ENCODE results near the gene CLIP2. TPM values are rescaled to one million over a fixed set of nuclear protein-coding genes. Genes with fewer than 3 reads are reported as not detected.
"Not testable (repeated sequence)": the region's sequence is repeated elsewhere in the genome, so short reads cannot be mapped to it uniquely, and the experiment has no call there.

The CLIP2 gene
- total RNA-seq, 6 experiments from 2014 or later = 27.9 to 37.5 (median 34.5) TPM

GRCh38 chr7:74387606-74388005 is 98.4 kb downstream of the CLIP2 start:
- no peak overlapping the region for H3K27ac Mint-ChIP-seq
- H3K27me3 Mint-ChIP-seq (ENCODE audit: insufficient read depth) = peaks cover 8% of the 10 kb centered on the region
- H3K4me3 Mint-ChIP-seq = no peak overlapping the region
- DNase-seq = no peak
- no peaks in the 10 kb centered on the region for H3K4me1 Mint-ChIP-seq (ENCODE audit: low read depth)
- H3K36me3 Mint-ChIP-seq (ENCODE audit: low read depth) = peaks cover 13% of the 10 kb centered on the region; the same call in 1 of the 2 replicates
- TF ChIP-seq CTCF (IDR thresholded peaks at IDR 0.05) = no peak
- no peaks in the 10 kb centered on the region for H3K9me3 Mint-ChIP-seq

- Mint-ChIP-seq H3K4me1 (ENCODE audit: low read depth) (no peaks in the 10 kb centered on the region), H3K4me3 (no peak overlapping the region), H3K27me3 (ENCODE audit: insufficient read depth) (peaks cover 8% of the 10 kb centered on the region; the same call in 1 of the 2 replicates), H3K36me3 (ENCODE audit: low read depth) (peaks cover 4% of the 10 kb centered on the region; the same call in 1 of the 2 replicates), H3K9me3 (no peaks in the 10 kb centered on the region), H3K27ac (no peak overlapping the region)
- DNase-seq = no peak
- no peak for TF ChIP-seq CTCF (IDR thresholded peaks at IDR 0.05)
Observed at GRCh38 chr7:74388880-74389415, 99.7 kb downstream of the CLIP2 start.

- H3K36me3 Mint-ChIP-seq (ENCODE audit: low read depth); H3K27ac Mint-ChIP-seq; H3K27me3 Mint-ChIP-seq (ENCODE audit: insufficient read depth); H3K4me3 Mint-ChIP-seq; H3K4me1 Mint-ChIP-seq (ENCODE audit: low read depth); H3K9me3 Mint-ChIP-seq: not testable (repeated sequence)
- TF ChIP-seq CTCF (IDR thresholded peaks at IDR 0.05) = peak; percentile 73
- peak; percentile 46 for DNase-seq
Observed at GRCh38 chr7:74393722-74394121, 104.5 kb downstream of the CLIP2 start.

- H3K4me1 Mint-ChIP-seq (ENCODE audit: low read depth); H3K27me3 Mint-ChIP-seq (ENCODE audit: insufficient read depth); H3K4me3 Mint-ChIP-seq; H3K9me3 Mint-ChIP-seq; H3K27ac Mint-ChIP-seq; H3K36me3 Mint-ChIP-seq (ENCODE audit: low read depth): not testable (repeated sequence)
- peak; percentile 27 for DNase-seq
- peak; percentile 69 for TF ChIP-seq CTCF (IDR thresholded peaks at IDR 0.05)
Observed at GRCh38 chr7:74394601-74395000, 105.4 kb downstream of the CLIP2 start.

GRCh38 chr7:74395745-74396311 is 106.6 kb downstream of the CLIP2 start:
- no peaks in the 10 kb centered on the region; the same call in 1 of the 2 replicates for H3K36me3 Mint-ChIP-seq (ENCODE audit: low read depth)
- no peaks in the 10 kb centered on the region for H3K27me3 Mint-ChIP-seq (ENCODE audit: insufficient read depth)
- H3K4me1 Mint-ChIP-seq (ENCODE audit: low read depth) = no peaks in the 10 kb centered on the region
- H3K27ac Mint-ChIP-seq = no peak overlapping the region
- no peaks in the 10 kb centered on the region for H3K9me3 Mint-ChIP-seq
- no peak for TF ChIP-seq CTCF (IDR thresholded peaks at IDR 0.05)
- no peak for DNase-seq
- H3K4me3 Mint-ChIP-seq = no peak overlapping the region
